Testis (tissue), 2 donors: ENCODE measurements around the gene FIBIN.

Experiments
- POLR2A ChIP-seq: fragments of 450-650 bp; IDR thresholded peaks from one replicate; pipeline ENCODE4 v1.6.1; 2017; ENCODE audit warnings: antibody characterized with exemption, mild to moderate bottlenecking, moderate library complexity
- TF ChIP-seq, protein P1 (sequence below), 3 experiments: fragments of 450-650 bp in 2 of 3; fragments of 200-600 bp in 1 of 3; sonication (generic) in 1 of 3; IDR thresholded peaks; one replicate each; pipeline ENCODE4 v1.5.1; 2016 to 2019; ENCODE audit warnings: antibody characterized with exemption in 3 of 3, mild to moderate bottlenecking in 2 of 3, moderate library complexity in 1 of 3

DNA sequence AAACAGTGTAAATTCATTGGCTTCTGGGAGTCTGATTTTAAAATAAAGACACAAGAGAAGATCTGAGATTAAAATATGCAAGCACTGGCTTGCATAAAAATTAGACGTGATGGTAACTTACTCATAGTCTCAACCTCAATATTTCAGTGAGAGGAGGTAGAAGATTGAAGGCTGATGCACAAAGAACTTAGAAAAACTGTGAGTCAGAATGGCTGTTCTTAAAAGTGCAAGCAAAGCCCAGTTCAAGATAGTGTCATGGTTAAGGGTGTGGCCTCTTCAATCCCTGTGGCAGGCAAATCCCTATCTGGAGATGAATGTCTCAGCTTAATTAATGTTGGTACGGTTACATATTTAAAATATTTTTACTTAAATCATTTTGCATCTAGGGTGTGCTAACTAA lies 33.6 kb upstream of the FIBIN start:
- TF ChIP-seq, protein P1, sequence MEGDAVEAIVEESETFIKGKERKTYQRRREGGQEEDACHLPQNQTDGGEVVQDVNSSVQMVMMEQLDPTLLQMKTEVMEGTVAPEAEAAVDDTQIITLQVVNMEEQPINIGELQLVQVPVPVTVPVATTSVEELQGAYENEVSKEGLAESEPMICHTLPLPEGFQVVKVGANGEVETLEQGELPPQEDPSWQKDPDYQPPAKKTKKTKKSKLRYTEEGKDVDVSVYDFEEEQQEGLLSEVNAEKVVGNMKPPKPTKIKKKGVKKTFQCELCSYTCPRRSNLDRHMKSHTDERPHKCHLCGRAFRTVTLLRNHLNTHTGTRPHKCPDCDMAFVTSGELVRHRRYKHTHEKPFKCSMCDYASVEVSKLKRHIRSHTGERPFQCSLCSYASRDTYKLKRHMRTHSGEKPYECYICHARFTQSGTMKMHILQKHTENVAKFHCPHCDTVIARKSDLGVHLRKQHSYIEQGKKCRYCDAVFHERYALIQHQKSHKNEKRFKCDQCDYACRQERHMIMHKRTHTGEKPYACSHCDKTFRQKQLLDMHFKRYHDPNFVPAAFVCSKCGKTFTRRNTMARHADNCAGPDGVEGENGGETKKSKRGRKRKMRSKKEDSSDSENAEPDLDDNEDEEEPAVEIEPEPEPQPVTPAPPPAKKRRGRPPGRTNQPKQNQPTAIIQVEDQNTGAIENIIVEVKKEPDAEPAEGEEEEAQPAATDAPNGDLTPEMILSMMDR (IDR thresholded peaks at IDR 0.05), result no peak
- TF ChIP-seq POLR2A, result no peak
